LNCaP clone FGC (cell line): ENCODE measurements around the gene ITPRID2.

ENCODE experiments used
- DNase-seq: peaks from one replicate; pipeline ENCODE4 v3.0.0-alpha.2; 2011; ENCODE audit warnings: low read depth
- H3K4me3 ChIP-seq: 2 replicates; pipeline ENCODE4 v1.5.1; 2011; ENCODE audit warnings: mild to moderate bottlenecking, low read depth, low read length, control low read depth
- TF ChIP-seq, protein P1 (sequence below): IDR thresholded peaks from 2 replicates; pipeline ENCODE4 v1.5.1; 2012; ENCODE audit warnings: mild to moderate bottlenecking; ENCODE audit not compliant: control insufficient read depth, insufficient read depth; ENCODE audit errors: extremely low read depth

ITPRID2 gene

GRCh38 chr2:181891258-181891965 lies at the start of gene ITPRID2:
Gene ITPRID2, plus strand, starts transcription at chr2:181891730. Its CDS starts 337 bp downstream, at chr2:181892067.
- no peak for DNase-seq
- TF ChIP-seq, protein P1, sequence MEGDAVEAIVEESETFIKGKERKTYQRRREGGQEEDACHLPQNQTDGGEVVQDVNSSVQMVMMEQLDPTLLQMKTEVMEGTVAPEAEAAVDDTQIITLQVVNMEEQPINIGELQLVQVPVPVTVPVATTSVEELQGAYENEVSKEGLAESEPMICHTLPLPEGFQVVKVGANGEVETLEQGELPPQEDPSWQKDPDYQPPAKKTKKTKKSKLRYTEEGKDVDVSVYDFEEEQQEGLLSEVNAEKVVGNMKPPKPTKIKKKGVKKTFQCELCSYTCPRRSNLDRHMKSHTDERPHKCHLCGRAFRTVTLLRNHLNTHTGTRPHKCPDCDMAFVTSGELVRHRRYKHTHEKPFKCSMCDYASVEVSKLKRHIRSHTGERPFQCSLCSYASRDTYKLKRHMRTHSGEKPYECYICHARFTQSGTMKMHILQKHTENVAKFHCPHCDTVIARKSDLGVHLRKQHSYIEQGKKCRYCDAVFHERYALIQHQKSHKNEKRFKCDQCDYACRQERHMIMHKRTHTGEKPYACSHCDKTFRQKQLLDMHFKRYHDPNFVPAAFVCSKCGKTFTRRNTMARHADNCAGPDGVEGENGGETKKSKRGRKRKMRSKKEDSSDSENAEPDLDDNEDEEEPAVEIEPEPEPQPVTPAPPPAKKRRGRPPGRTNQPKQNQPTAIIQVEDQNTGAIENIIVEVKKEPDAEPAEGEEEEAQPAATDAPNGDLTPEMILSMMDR: no peak

DNA sequence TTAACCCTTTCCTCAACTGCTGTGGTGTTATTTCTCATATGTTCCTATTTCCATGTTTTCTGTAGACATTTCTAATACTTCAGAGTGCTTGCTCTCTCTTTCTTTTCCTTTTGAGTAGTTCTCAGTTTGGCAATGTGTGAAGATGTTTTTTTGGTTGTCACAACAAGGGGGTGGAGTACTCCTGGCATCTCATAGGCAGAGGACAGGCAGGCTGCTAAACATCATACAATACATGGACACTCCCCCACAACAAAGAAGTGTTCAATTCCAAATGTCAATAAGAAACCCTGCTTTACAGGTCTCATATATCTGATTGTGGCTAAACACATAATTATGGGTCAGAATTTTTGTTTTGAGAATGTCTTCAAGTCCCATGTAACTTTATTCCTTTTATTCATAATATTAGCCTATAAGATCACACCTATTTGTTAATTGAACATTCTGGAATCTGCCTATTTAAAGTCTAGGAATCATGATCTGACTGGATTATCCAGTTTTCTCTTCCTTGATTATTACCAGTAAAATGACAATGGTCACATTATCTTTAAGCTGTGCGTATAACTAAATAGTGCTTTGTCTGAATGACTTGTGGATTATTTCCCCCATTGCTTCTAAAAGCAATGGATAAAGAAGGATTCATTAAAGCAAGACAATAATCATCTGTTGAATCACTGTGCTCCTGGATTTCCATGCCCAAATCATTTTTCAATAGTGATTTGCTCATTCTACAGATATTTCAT lies 46.8 kb upstream of the ITPRID2 start:
- H3K4me3 ChIP-seq: no peak overlapping the region
- DNase-seq: no peak
- TF ChIP-seq, protein P1: no peak

More at GRCh38 chr2:181891258-181891965, at the start of gene ITPRID2:
- H3K4me3 ChIP-seq: peak within 1 kb of the TSS; percentile 72

DNA sequence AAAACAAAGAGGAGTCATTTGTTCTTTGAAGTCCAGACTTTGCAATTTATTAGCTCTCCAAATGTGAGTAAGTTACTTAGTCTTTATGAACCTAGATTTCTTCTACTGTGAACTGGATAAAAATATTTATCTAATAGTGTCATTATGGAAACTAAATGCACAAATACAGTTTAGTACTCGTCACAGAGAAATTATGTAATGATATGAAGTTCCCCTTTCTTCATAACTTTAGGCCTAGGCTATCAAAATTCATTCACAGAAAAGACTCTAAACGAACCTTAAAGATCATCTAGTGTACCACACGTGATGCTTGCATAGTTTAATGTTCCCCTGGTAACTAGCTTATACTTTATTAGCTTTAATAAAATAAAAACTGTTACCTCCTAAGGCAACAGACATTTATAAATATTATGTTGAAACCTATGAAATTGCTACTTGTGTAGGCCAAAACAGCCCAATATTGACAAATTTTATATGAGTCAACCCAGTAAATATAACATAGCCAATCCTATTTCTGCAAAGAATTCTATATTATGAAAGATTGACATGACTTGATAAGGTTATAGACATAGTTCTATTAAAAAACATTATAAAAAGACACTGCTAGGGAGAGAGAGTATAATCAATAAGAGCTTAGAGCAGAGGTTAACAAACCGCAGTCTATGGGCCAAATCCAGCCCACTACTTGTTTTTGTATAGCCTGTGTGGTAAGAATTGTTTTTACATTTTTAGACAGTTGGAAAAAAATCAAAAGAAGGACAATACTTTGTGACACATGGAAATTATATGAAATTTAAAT lies 44.9 kb upstream of the ITPRID2 start:
- TF ChIP-seq, protein P1: no peak
- no peak for DNase-seq
- no peak overlapping the region for H3K4me3 ChIP-seq

GRCh38 chr2:181847198-181847556 lies 44.4 kb upstream of the ITPRID2 start:
- TF ChIP-seq, protein P1: no peak
- DNase-seq: no peak
- H3K4me3 ChIP-seq: no peak overlapping the region

DNA sequence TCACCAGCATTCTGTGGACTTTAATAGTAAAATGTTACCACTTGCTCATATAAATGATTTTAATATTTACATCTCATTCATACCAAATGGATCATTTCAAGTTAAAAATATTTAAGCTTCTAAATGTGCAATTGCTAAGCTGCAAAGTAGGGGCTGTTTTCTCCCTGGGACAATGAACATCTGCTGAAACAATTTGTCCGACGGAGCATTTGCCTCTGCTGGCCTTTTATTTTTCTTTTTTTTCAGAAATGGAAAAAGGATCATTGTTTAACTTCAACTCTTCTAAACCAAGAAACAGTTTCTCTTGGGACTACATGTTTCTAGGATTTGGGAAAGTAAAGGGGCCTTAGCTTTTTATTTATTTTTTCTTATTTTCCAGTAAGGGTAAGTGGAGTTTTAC lies 43.8 kb upstream of the ITPRID2 start:
- H3K4me3 ChIP-seq: no peak overlapping the region
- TF ChIP-seq, protein P1: no peak
- DNase-seq: no peak

GRCh38 chr2:181848261-181848886 lies 43.2 kb upstream of the ITPRID2 start:
- no peak for DNase-seq
- TF ChIP-seq, protein P1: no peak
- H3K4me3 ChIP-seq: no peak overlapping the region
